Measurements from ENCODE around the gene FTHL17.

The FTHL17 gene

DNA sequence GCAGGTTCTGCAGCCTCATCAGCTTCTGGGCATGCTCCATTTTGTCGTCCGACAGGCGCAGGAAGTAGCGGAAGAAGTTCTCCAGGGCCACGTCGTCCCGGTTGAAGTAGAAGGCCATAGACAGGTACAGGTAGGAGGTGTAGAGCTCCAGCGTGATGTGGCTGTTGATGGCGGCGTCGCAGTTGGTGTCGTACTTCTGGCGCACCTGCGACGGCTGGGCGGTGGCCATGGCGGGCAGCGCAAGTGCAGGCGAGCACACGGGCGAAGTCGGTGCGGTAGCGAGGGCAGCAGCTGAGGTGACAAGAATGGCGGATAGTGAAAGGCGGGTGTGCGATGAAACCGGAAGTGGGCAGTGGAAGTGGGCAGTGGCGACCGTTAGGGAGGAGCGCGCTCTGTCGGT, at the start of gene FTHL17:
Gene FTHL17, minus strand, starts transcription at position 317 of the 400 bp plus-strand sequence. Its CDS starts 88 bp downstream, at position 229.
- DNase-seq: no peak

GRCh38 chrX:31117266-31117665, 45.4 kb upstream of the FTHL17 start:
- no peak for DNase-seq

GRCh38 chrX:31115398-31115797, 43.6 kb upstream of the FTHL17 start:
- DNase-seq: no peak

DNA sequence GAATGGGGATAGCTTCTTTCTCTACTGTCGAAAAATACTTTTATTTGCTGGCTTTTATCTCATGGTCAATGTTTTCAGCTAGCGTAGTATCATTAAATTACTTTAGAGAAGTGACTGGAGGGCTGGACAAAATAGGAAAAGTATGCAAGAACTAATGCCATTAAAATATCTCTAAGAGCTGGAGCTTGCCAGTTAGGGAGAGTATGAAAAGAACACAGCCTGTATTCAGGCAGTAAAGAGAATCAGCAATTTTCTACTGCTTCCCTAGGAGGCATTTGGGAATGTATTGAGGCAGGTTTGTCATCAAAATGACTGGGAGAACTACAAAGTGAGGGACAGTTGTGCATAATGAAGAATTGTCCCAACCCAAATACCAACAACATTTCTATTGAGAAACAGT, 43.0 kb upstream of the FTHL17 start:
- DNase-seq: no peak

- DNase-seq: no peak
Observed at GRCh38 chrX:31112226-31112999, 40.6 kb upstream of the FTHL17 start.

GRCh38 chrX:31110657-31111056, 38.8 kb upstream of the FTHL17 start:
- no peak for DNase-seq

DNA sequence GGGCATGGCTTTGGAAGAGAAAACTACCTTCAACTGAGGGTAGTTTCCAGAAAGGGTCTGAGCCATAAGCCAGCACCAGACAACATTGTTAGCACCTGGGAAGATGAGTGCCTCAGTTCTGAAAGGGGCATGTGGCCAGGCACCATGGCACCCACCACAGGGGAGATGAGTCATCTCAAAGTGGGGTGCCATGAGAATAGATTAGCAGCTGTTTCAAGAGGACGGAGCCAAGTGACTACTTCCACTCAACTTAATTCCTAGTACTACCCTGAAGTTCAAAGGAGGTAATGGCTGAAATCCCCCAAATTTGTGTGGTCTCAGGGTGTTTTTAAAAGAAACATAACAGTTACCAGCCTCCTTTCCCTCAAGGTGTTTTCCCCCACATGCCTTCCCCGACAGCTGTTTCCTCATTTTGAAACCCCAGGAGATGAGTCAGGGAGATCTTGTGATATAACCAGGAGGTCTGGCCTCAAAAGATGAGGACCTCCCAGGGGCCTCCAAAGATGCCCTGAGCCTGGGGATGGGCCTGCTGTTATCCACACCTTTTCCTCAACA, 27.8 kb upstream of the FTHL17 start:
- no peak for DNase-seq

GRCh38 chrX:31098079-31098478, 26.2 kb upstream of the FTHL17 start:
- no peak for DNase-seq

DNA sequence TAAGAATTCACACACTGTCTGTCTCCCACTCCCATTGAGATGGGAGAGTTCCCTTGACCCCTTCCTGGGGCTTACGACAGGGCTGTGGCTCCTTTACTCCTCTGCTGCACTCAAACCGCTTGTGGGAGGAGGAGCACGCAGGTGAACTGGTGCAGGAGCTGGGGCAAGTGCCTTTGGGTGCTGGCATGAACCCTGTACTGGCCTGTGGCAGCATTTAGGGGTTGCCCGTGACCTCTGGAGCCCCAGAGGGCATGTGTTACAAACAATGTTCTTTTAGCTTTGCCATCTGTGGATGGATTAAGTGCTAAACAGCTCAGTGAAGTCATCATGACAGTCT, 21.8 kb upstream of the FTHL17 start:
- no peak for DNase-seq

- no peak for DNase-seq
Observed at GRCh38 chrX:31092970-31093638, 21.3 kb upstream of the FTHL17 start.

DNA sequence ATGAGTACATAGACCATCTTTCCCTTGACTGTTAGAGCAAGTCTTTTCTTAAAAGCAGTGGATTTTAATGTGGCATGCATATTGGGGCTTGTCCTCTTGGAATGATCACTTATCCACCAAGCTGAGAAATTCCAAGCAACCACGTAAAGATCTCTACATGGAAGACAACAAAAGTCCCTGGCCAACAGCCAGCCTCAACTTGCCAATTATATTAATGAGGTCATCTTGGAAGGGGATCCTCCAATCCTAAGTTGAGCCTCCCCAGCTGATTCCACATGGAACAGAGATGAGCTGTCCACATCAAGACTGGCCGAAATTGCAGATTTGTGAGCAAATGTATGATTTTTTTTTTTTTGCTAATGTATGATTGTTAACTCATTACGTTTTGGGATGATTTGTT, 20.6 kb upstream of the FTHL17 start:
- no peak for DNase-seq

DNA sequence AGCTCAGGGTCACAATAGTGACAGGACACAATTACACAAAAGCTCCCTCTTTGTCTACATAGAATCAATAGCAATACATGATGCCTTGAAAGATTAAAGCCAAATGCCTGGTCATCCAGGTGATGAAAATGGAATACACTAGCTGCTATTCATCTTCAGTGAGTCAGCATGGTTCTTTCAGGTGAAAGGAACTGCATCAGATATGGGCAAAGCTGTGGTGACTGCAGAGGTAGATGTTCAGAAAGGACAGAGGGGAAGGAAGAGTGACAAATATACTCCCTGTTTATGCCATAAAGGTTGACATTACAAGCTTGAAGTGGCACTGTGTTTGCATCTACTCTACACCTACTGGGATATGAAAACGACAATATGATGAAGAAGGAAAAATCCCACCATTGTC, 20.0 kb upstream of the FTHL17 start:
- DNase-seq: no peak

DNA sequence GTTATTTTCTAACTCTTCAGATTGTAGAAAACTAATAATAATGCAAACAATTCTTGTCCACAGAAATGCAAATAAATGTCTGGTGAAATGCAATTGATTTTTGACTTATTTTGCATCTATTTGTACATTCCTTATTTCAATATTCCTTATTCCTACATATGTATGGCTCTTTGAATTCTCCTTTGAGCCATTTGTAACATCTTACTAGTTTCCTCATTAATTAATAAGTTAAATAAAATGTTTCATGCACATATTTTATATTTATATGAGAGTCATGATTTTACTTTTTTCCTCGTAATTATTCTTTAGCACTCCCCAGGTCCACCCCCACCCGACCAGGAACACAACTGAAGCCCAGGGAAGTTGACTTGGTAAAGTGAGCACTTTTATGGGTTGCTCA, 2.7 kb upstream of the FTHL17 start:
- DNase-seq: no peak

- no peak for DNase-seq
Observed at GRCh38 chrX:31071262-31071661, 579 bp downstream of the FTHL17 start.

- DNase-seq: no peak
Observed at GRCh38 chrX:31070057-31070468, 1.8 kb downstream of the FTHL17 start.

DNA sequence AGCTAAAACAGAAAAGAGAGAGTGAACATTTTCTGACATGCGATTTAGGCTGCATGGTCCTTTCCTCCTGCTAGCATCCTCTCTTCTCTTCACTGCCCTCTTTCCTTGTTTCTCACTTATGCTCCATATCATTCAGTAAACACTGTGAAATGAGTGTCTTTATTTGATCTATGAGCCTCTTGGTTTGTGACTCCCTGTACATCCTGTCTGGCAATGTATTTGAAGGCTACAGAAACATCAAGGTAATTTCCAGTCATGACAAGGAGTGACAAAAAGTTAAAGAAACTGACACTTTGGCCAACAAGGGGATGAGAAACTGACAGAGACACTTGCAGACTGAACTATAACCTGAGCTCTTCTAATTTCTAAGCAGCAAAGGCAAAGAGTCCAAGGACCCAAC, 8.7 kb downstream of the FTHL17 start:
- DNase-seq: no peak

DNA sequence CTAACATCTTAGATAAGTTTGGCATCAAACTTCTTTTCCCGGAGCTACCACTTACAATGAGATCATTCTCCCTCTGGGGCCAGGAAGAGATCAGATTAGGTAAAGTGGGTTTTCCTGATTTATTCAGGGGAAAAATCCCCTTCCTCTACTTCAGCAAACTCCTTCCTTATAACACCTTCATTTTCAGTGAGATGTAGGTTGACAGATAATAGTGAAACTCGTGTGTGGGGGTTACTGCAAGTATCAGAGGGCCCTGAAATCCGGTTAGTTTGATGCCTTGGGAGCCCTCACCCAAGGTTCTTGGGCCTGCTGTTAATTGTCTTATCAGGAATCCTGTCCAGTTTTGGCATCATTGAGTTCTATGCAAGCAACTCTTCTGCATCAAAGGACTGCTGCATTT, 10.8 kb downstream of the FTHL17 start:
- no peak for DNase-seq

DNA sequence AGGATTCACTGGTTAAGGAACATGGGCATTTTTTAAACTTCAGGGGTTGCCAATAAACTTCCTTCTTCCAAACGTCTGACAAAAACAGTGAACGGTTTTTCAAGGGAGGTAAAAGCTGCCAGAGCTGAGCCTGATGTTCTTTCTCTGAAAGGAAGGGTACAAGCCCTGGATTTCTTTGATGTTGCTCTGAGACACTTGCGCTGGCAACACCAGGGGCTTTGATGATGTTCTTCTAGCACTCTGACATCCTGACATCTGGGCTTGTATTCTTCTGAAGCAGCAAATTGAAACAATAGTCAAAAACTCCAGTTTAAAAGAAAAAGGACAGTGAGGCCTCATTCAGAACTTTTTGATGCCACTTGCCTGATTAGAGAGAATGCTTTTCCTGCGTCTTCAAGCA, 11.8 kb downstream of the FTHL17 start:
- DNase-seq: no peak

DNA sequence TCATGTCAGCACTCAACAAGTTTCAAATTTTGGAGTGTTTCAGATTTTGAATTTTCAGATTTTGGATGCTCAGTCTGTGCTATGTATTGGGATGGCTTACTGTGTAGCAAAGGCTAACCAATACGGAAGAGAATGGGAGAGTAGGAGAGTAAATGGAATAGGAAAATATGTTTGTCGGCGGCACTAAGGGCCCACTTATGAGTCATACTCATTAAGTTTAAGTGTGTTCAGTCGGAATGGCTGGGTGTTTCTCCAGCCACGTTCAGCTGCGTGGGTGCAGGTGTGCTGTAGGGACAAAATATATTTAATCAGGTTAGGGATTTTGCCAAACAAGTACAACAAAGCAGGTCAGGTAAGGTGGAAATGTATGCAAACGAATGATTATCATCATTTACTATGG, 13.6 kb downstream of the FTHL17 start:
- DNase-seq: no peak

DNA sequence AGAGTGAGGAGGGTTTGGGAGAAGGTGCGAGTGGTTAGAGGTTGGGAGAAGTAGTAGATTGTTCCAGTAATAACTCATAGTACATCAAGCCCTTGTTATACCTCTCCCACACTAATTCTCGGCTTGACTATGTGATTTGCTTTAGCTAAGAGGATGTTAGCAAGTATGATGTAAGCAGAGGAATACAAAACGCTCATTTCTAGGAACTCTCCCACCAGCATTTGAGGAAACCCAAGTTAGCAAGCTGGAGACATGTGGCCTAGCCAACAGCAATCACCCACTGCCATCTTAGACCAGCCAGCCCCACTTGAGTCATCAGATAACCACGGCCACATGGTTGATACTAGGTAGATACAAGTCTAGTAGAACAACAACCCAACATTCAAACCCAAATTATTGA, 14.2 kb downstream of the FTHL17 start:
- DNase-seq: no peak

- DNase-seq: no peak
Observed at GRCh38 chrX:31057291-31057690, 14.6 kb downstream of the FTHL17 start.

DNA sequence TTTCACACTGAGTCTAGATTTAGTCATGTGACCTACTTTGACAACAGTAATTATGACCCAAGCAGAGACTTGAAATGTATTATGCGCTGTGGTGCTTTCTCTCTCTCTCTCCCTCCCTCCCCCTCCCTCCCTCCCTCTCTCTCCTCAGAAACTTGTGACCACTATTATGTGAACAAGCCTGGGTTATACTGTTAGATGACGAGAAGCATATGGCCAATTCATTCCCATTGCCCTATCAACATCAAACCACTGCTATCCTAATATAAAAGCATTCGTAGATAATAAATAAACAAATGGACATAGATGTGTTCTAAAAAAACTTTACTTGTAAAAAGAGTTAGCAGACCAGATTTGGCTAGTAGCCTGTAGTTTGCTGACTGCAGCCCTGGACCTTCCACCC, 18.2 kb downstream of the FTHL17 start:
- DNase-seq: no peak

- no peak for DNase-seq
Observed at GRCh38 chrX:31039327-31039711, 32.5 kb downstream of the FTHL17 start.

- no peak for DNase-seq
Observed at GRCh38 chrX:31038575-31039326, 33.1 kb downstream of the FTHL17 start.
